PC-3 (cell line): ENCODE results near the gene SLC39A8. TPM values are rescaled to one million over a fixed set of nuclear protein-coding genes. Genes with fewer than 3 reads are reported as not detected.
A peak's percentile ranks its signal among the peaks of the same experiment; 100 is the strongest.

Experiments
- ATAC-seq: fragments of 200-7000 bp; cut with Tn5 transposase; 2 replicates; pipeline ENCODE4 v1.9.1; 2020; ENCODE audit warnings: mild to moderate bottlenecking, moderate library complexity
- BruUV-seq: library from RNA; stranded (reverse); fragments of 400-500 nt; replicated peaks from 2 replicates; lab custom pipeline; 2021; lab: Mats Ljungman, UMichigan
- CTCF ChIA-PET: fragments of 300-600 bp; sonication (Branson Sonifier 250); formaldehyde crosslinking; loops from one replicate; lab custom pipeline; 2022; ENCODE audit warnings: antibody characterized with exemption; lab: Charles Lee
- POLR2A ChIA-PET: fragments of 300-600 bp; sonication (Branson Sonifier 250); formaldehyde crosslinking; loops from one replicate; lab custom pipeline; 2022; ENCODE audit warnings: antibody characterized with exemption; ENCODE audit not compliant: unreplicated experiment; lab: Charles Lee
- DNase-seq: peaks from one replicate; pipeline ENCODE4 v3.0.0-alpha.2; 2015
- H2AFZ ChIP-seq: fragments of 300-600 bp; sonication (generic); 2 replicates; pipeline ENCODE4 v1.6.0; 2016; ENCODE audit warnings: antibody characterized with exemption, low read length
- H3F3A ChIP-seq: fragments of 300-600 bp; sonication (generic); one replicate; pipeline ENCODE4 v1.6.0; 2017; ENCODE audit warnings: antibody characterized with exemption, low read length, control low read depth, mild to moderate bottlenecking; ENCODE audit not compliant: unreplicated experiment
- H3K27ac ChIP-seq: fragments of 300-600 bp; sonication (generic); 2 replicates; pipeline ENCODE4 v1.5.1; 2016; ENCODE audit warnings: mild to moderate bottlenecking, low read length
- H3K27me3 ChIP-seq: fragments of 300-600 bp; sonication (generic); 2 replicates; pipeline ENCODE4 v1.6.1; 2016; ENCODE audit warnings: low read length, mixed read lengths
- H3K36me3 ChIP-seq: fragments of 300-600 bp; sonication (generic); 2 replicates; pipeline ENCODE4 v1.6.1; 2016; ENCODE audit warnings: low read depth, mixed run types, low read length, mixed read lengths
- H3K4me1 ChIP-seq: fragments of 300-600 bp; sonication (generic); 2 replicates; pipeline ENCODE4 v1.5.1; 2016; ENCODE audit warnings: low read length; ENCODE audit not compliant: insufficient read depth
- H3K4me2 ChIP-seq: fragments of 300-600 bp; sonication (generic); 2 replicates; pipeline ENCODE4 v1.6.0; 2016; ENCODE audit warnings: low read length
- H3K4me3 ChIP-seq: fragments of 300-600 bp; sonication (generic); 2 replicates; pipeline ENCODE4 v1.5.1; 2016; ENCODE audit warnings: mild to moderate bottlenecking, low read length, mixed read lengths
- H3K79me2 ChIP-seq: fragments of 300-600 bp; sonication (generic); 2 replicates; pipeline ENCODE4 v1.6.1; 2017; ENCODE audit warnings: low read length, mixed read lengths
- H3K9ac ChIP-seq: fragments of 300-600 bp; sonication (generic); 2 replicates; pipeline ENCODE4 v1.6.0; 2016; ENCODE audit warnings: mild to moderate bottlenecking, low read length
- H3K9me2 ChIP-seq: fragments of 300-600 bp; sonication (generic); replicated peaks from 2 replicates; pipeline ENCODE4 v1.6.1; 2016; ENCODE audit warnings: mixed run types, low read length, mixed read lengths
- H3K9me3 ChIP-seq: fragments of 300-600 bp; sonication (generic); 2 replicates; pipeline ENCODE4 v1.6.1; 2016; ENCODE audit warnings: low read length, mixed read lengths
- H4K20me1 ChIP-seq: fragments of 300-600 bp; sonication (generic); 2 replicates; pipeline ENCODE4 v1.6.1; 2016; ENCODE audit warnings: low read length, mixed read lengths
- EZH2 ChIP-seq: fragments of 300-600 bp; sonication (generic); IDR thresholded peaks from one replicate; pipeline ENCODE4 v1.6.1; 2017; ENCODE audit warnings: antibody characterized with exemption, mild to moderate bottlenecking, low read length; ENCODE audit not compliant: unreplicated experiment
- EZH2phosphoT487 ChIP-seq: fragments of 300-600 bp; sonication (generic); IDR thresholded peaks from 2 replicates; pipeline ENCODE4 v1.6.1; 2018; ENCODE audit warnings: mild to moderate bottlenecking, antibody characterized with exemption, low read length, borderline replicate concordance
- intact Hi-C: fragments of 100-400 bp; cut with micrococcal nuclease; formaldehyde crosslinking; loops from 2 replicates; pipeline ENCODE4 v1.9.0; 2023
- total RNA-seq: library from RNA; depleted of rRNA; stranded (reverse); fragments of >200 nt; gene quantifications from 2 replicates; pipeline ENCODE4 v1.2.3, GENCODE V29; 2014
- TF ChIP-seq, protein P1 (sequence below): fragments of 300-600 bp; sonication (generic); conservative IDR thresholded peaks from 2 replicates; pipeline ENCODE4 v1.5.1; 2017; ENCODE audit warnings: antibody characterized with exemption, low read depth, mild to moderate bottlenecking, low read length

SLC39A8 gene
- total RNA-seq, 1 experiment from 2014 or later = 19.5 TPM

DNA sequence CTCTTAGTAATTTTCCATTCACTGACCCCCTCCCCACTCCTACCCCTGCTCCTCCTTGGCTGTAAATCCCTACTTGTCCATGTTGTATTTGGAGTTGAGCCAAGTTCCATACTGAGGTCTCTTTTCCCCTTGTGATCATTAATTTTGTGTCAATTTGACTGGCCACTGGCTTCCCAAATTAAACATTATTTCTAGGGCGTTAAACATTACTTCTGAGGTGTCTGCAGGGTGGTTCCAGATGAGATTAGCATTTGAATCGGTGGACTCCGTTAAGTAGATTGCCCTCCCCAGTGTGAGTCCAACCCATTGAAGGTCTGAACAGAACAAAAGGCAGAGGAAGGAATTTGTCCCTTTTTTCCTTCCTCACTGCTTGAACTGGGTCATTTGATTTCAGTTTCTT, 25.7 kb downstream of the SLC39A8 start:
- Histone ChIP-seq H3K9me3 (no peaks in the 10 kb centered on the region), H3K27ac (no peak overlapping the region), H3K4me2 (no peak overlapping the region), H3K36me3 (no peaks in the 10 kb centered on the region), H3K27me3 (no peaks in the 10 kb centered on the region), H3K79me2 (no peaks in the 10 kb centered on the region), H3K4me3 (no peak overlapping the region), H3K9me2 (no peaks in the 10 kb centered on the region), H3K4me1 (no peaks in the 10 kb centered on the region), H3F3A (no peaks in the 10 kb centered on the region), H2AFZ (no peak overlapping the region), H3K9ac (no peak overlapping the region), H4K20me1 (no peaks in the 10 kb centered on the region)
- TF ChIP-seq EZH2 (no peak), EZH2phosphoT487 (no peak)
- TF ChIP-seq, protein P1, sequence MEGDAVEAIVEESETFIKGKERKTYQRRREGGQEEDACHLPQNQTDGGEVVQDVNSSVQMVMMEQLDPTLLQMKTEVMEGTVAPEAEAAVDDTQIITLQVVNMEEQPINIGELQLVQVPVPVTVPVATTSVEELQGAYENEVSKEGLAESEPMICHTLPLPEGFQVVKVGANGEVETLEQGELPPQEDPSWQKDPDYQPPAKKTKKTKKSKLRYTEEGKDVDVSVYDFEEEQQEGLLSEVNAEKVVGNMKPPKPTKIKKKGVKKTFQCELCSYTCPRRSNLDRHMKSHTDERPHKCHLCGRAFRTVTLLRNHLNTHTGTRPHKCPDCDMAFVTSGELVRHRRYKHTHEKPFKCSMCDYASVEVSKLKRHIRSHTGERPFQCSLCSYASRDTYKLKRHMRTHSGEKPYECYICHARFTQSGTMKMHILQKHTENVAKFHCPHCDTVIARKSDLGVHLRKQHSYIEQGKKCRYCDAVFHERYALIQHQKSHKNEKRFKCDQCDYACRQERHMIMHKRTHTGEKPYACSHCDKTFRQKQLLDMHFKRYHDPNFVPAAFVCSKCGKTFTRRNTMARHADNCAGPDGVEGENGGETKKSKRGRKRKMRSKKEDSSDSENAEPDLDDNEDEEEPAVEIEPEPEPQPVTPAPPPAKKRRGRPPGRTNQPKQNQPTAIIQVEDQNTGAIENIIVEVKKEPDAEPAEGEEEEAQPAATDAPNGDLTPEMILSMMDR = no peak
- POLR2A ChIA-PET = no interaction called here
- BruUV-seq = no TSS peak
- DNase-seq (no peak), ATAC-seq (no peak)
- CTCF ChIA-PET = no interaction called here
- intact Hi-C loops = no loop called here

- Histone ChIP-seq H3K9me3 (no peaks in the 10 kb centered on the region), H3K4me1 (no peaks in the 10 kb centered on the region), H2AFZ (no peak overlapping the region), H3K9ac (no peak overlapping the region), H3K79me2 (no peaks in the 10 kb centered on the region), H3F3A (no peaks in the 10 kb centered on the region), H3K36me3 (no peaks in the 10 kb centered on the region), H3K27me3 (no peaks in the 10 kb centered on the region), H3K9me2 (no peaks in the 10 kb centered on the region), H4K20me1 (no peaks in the 10 kb centered on the region), H3K27ac (peak overlapping the region; percentile 28; the same call in 1 of the 2 replicates), H3K4me3 (no peak overlapping the region), H3K4me2 (peak overlapping the region; percentile 5; the same call in 1 of the 2 replicates)
- peak; percentile 26 for DNase-seq
- ATAC-seq = no peak
- BruUV-seq = no TSS peak
- POLR2A ChIA-PET = no interaction called here
- CTCF ChIA-PET = no interaction called here
- TF ChIP-seq EZH2phosphoT487 = no peak
- TF ChIP-seq, protein P1 = no peak
- no peak for TF ChIP-seq EZH2
- intact Hi-C loops = no loop called here
Observed at GRCh38 chr4:102318526-102318925, 26.8 kb downstream of the SLC39A8 start.

- TF ChIP-seq EZH2 (no peak), EZH2phosphoT487 (no peak)
- TF ChIP-seq, protein P1 = no peak
- POLR2A ChIA-PET = no interaction called here
- H3K9me2 ChIP-seq = no peaks in the 10 kb centered on the region
- H4K20me1 ChIP-seq = no peaks in the 10 kb centered on the region
- no peak overlapping the region for H3K4me3 ChIP-seq
- peak overlapping the region; percentile 5; the same call in 1 of the 2 replicates for H3K4me2 ChIP-seq
- H3K36me3 ChIP-seq = no peaks in the 10 kb centered on the region
- DNase-seq (no peak), ATAC-seq (no peak)
- H3K9me3 ChIP-seq = no peaks in the 10 kb centered on the region
- intact Hi-C loops = no loop called here
- no peaks in the 10 kb centered on the region for H3F3A ChIP-seq
- CTCF ChIA-PET = no interaction called here
- H3K79me2 ChIP-seq = no peaks in the 10 kb centered on the region
- no TSS peak for BruUV-seq
- no peaks in the 10 kb centered on the region for H3K4me1 ChIP-seq
- H3K27me3 ChIP-seq = no peaks in the 10 kb centered on the region
- H3K27ac ChIP-seq = peak overlapping the region; percentile 18; the same call in 1 of the 2 replicates
- no peak overlapping the region for H3K9ac ChIP-seq
- no peak overlapping the region for H2AFZ ChIP-seq
Observed at GRCh38 chr4:102318105-102318504, 27.2 kb downstream of the SLC39A8 start.
